B cell (primary cell): ENCODE measurements around the gene NOMO2. TPM values are rescaled to one million over a fixed set of nuclear protein-coding genes. Genes with fewer than 3 reads are reported as not detected.
"Not testable (repeated sequence)": the region's sequence is repeated elsewhere in the genome, so short reads cannot be mapped to it uniquely, and the experiment has no call there.

Experiments
- ATAC-seq: fragments of 200-7000 bp; cut with Tn5 transposase; one replicate; pipeline ENCODE4 v1.10.0; 2021; ENCODE audit warnings: low read depth, mild to moderate bottlenecking, moderate number of reproducible peaks, moderate library complexity
- CTCF ChIA-PET: fragments of 350-600 bp; sonication (Branson Sonifier 250); formaldehyde crosslinking; loops from one replicate; lab custom pipeline; 2021; ENCODE audit warnings: antibody characterized with exemption, inconsistent platforms; lab: Charles Lee
- POLR2A ChIA-PET: fragments of 350-600 bp; sonication (Branson Sonifier 250); formaldehyde crosslinking; loops from one replicate; lab custom pipeline; 2021; ENCODE audit warnings: antibody characterized with exemption; lab: Charles Lee
- DNase-seq: peaks from one replicate; pipeline ENCODE4 v3.0.0; 2013
- H2AFZ ChIP-seq: 2 replicates; pipeline ENCODE4 v1.6.1; 2012; ENCODE audit warnings: mild to moderate bottlenecking, low read depth, low read length; ENCODE audit not compliant: insufficient read depth, poor library complexity, severe bottlenecking
- H3K27ac ChIP-seq, 2 donors: 1 replicate in 1 of 2; 2 replicates in 1 of 2; pipeline ENCODE4 v1.5.1; 2012 to 2013; ENCODE audit warnings: low read length in 2 of 2, mild to moderate bottlenecking in 2 of 2, moderate library complexity in 1 of 2
- H3K27me3 ChIP-seq, 4 experiments: fragments of 200-600 bp in 1 of 4; sonication (generic) in 1 of 4; replicated peaks in 1 of 4; 1 replicate in 2 of 4; 2 replicates in 2 of 4; pipeline versions ENCODE4 v1.6.1 to v1.7.0; 2013 to 2016; ENCODE audit warnings: low read length in 3 of 4, mild to moderate bottlenecking in 2 of 4, mixed read lengths in 1 of 4, moderate library complexity in 1 of 4; ENCODE audit not compliant: insufficient read depth in 4 of 4, control insufficient read depth in 3 of 4; ENCODE audit errors: control extremely low read depth in 1 of 4
- H3K36me3 ChIP-seq, 2 experiments: replicated peaks in 1 of 2; 1 replicate in 1 of 2; 2 replicates in 1 of 2; pipeline versions ENCODE4 v1.6.1 to v1.7.1; 2013; ENCODE audit warnings: low read length in 1 of 2; ENCODE audit not compliant: insufficient read depth in 2 of 2, control insufficient read depth in 1 of 2; ENCODE audit errors: control extremely low read depth in 1 of 2, extremely low read depth in 1 of 2
- H3K4me1 ChIP-seq, 2 donors: fragments of 200-600 bp in 1 of 2; sonication (generic) in 1 of 2; 1 replicate in 1 of 2; 2 replicates in 1 of 2; pipeline versions ENCODE4 v1.5.1 to v1.6.1; 2013 to 2017; ENCODE audit warnings: low read length in 2 of 2; ENCODE audit not compliant: control insufficient read depth in 2 of 2, insufficient read depth in 2 of 2
- H3K4me2 ChIP-seq: replicated peaks from 2 replicates; pipeline ENCODE3; 2012; ENCODE audit warnings: mild to moderate bottlenecking, low read depth, low read length; ENCODE audit not compliant: poor library complexity, severe bottlenecking
- H3K4me3 ChIP-seq, 5 experiments: fragments of 200-600 bp in 1 of 5; sonication (generic) in 1 of 5; 1 replicate in 3 of 5; 2 replicates in 2 of 5; pipeline versions ENCODE4 v1.5.1 to v1.7.0; 2011 to 2016; ENCODE audit warnings: low read length in 4 of 5, mild to moderate bottlenecking in 4 of 5, low read depth in 2 of 5, control low read depth in 1 of 5, moderate library complexity in 1 of 5; ENCODE audit not compliant: insufficient read depth in 1 of 5; ENCODE audit errors: control extremely low read depth in 1 of 5, extremely low read depth in 1 of 5
- H3K79me2 ChIP-seq: fragments of 200-600 bp; sonication (generic); one replicate; pipeline ENCODE4 v1.6.0; 2016; ENCODE audit warnings: low read length; ENCODE audit not compliant: control insufficient read depth, insufficient read depth
- H3K9ac ChIP-seq: fragments of 200-600 bp; sonication (generic); 2 replicates; pipeline ENCODE4 v1.6.1; 2017; ENCODE audit warnings: mild to moderate bottlenecking, low read length, moderate library complexity
- H3K9me3 ChIP-seq, 3 donors: one replicate each; pipeline versions ENCODE4 v1.6.1 to v1.7.1; 2013; ENCODE audit warnings: low read length in 2 of 3; ENCODE audit not compliant: control insufficient read depth in 2 of 3, insufficient read depth in 1 of 3; ENCODE audit errors: control extremely low read depth in 1 of 3
- H4K20me1 ChIP-seq: 2 replicates; pipeline ENCODE4 v1.6.0; 2012; ENCODE audit warnings: mild to moderate bottlenecking, low read length; ENCODE audit not compliant: insufficient read depth, control insufficient read depth, poor library complexity, severe bottlenecking
- H3K27ac Mint-ChIP-seq: one replicate; pipeline ENCODE4 v1.8.0; 2021; ENCODE audit warnings: mixed read lengths
- H3K27me3 Mint-ChIP-seq: one replicate; pipeline ENCODE4 v1.8.0; 2021; ENCODE audit warnings: mixed read lengths
- H3K4me1 Mint-ChIP-seq: one replicate; pipeline ENCODE4 v1.8.0; 2021; ENCODE audit warnings: mixed read lengths
- H3K4me3 Mint-ChIP-seq: one replicate; pipeline ENCODE4 v1.8.0; 2021; ENCODE audit warnings: mixed read lengths
- H3K9me3 Mint-ChIP-seq: one replicate; pipeline ENCODE4 v1.8.0; 2022; ENCODE audit warnings: mixed read lengths; ENCODE audit not compliant: insufficient read depth
- WGBS: methylation state at CpG from one replicate; pipeline ENCODE4 v1.1.5; 2013; ENCODE audit warnings: missing lambda C conversion rate; ENCODE audit not compliant: insufficient coverage; 5-methylcytosine and 5-hydroxymethylcytosine counted together
- intact Hi-C: fragments of 100-400 bp; cut with micrococcal nuclease; formaldehyde crosslinking; loops from one replicate; pipeline ENCODE4 v1.10.0; 2022
- polyA plus RNA-seq: library from polyadenylated mRNA; depleted of rRNA; stranded (reverse); fragments of >200 nt; gene quantifications from 2 replicates; pipeline ENCODE4 v1.2.3, GENCODE V29; 2012
- total RNA-seq, 2 donors: library from RNA; stranded (reverse); fragments of 120-200 nt in 1 of 2; gene quantifications; 1 replicate in 1 of 2; 2 replicates in 1 of 2; pipeline versions ENCODE4 v1.2.3 to v1.2.4, GENCODE V29; 2013 to 2022

NOMO2 gene
- total and polyA plus RNA-seq, 2 donors (not counting 1 experiment from before 2014, with no cell fraction given): 41.2 to 47.2 TPM

- POLR2A ChIA-PET, ATAC-seq, CTCF ChIA-PET, DNase-seq, H3K4me2 ChIP-seq, H3K27ac Mint-ChIP-seq, H3K36me3 ChIP-seq, H3K4me3 ChIP-seq, H3K27ac ChIP-seq, H2AFZ ChIP-seq, H3K9ac ChIP-seq, intact Hi-C loops, H3K9me3 Mint-ChIP-seq, H3K4me1 ChIP-seq, H3K9me3 ChIP-seq, H3K4me1 Mint-ChIP-seq, H3K27me3 ChIP-seq, H4K20me1 ChIP-seq, H3K4me3 Mint-ChIP-seq, H3K79me2 ChIP-seq, H3K27me3 Mint-ChIP-seq: not testable (repeated sequence)
- 100% methylated on average over 1 of the region's 2 CpGs for whole genome bisulfite sequencing
Measured at GRCh38 chr16:18579261-18579660, 17.4 kb upstream of the NOMO2 start.

GRCh38 chr16:18577942-18578341, 16.0 kb upstream of the NOMO2 start:
- H3K9me3 Mint-ChIP-seq, H3K4me1 Mint-ChIP-seq, CTCF ChIA-PET, H3K9me3 ChIP-seq, intact Hi-C loops, ATAC-seq, H3K4me1 ChIP-seq, H3K36me3 ChIP-seq, H3K27me3 Mint-ChIP-seq, POLR2A ChIA-PET, H4K20me1 ChIP-seq, H3K4me3 ChIP-seq, H2AFZ ChIP-seq, H3K27ac Mint-ChIP-seq, H3K4me3 Mint-ChIP-seq, H3K9ac ChIP-seq, H3K79me2 ChIP-seq, DNase-seq, H3K27me3 ChIP-seq, H3K4me2 ChIP-seq, H3K27ac ChIP-seq: not testable (repeated sequence)
- no CpG with 5 or more reads among the region's 1 CpG for WGBS

- H3K27me3 ChIP-seq, H3K4me1 ChIP-seq, H3K27me3 Mint-ChIP-seq, H3K4me1 Mint-ChIP-seq, H4K20me1 ChIP-seq, H3K4me3 Mint-ChIP-seq, H3K9me3 Mint-ChIP-seq, H3K36me3 ChIP-seq, CTCF ChIA-PET, POLR2A ChIA-PET, H3K9ac ChIP-seq, H3K79me2 ChIP-seq, DNase-seq, H3K27ac Mint-ChIP-seq, H2AFZ ChIP-seq, intact Hi-C loops, H3K27ac ChIP-seq, H3K4me3 ChIP-seq, H3K9me3 ChIP-seq, H3K4me2 ChIP-seq, ATAC-seq: not testable (repeated sequence)
- no CpG with 5 or more reads among the region's 2 CpGs for WGBS
Measured at GRCh38 chr16:18575945-18576344, 14.0 kb upstream of the NOMO2 start.

- H3K79me2 ChIP-seq, DNase-seq, CTCF ChIA-PET, intact Hi-C loops, H3K4me1 ChIP-seq, H3K27me3 Mint-ChIP-seq, H3K4me1 Mint-ChIP-seq, H3K9me3 ChIP-seq, ATAC-seq, H3K4me2 ChIP-seq, H3K9ac ChIP-seq, H2AFZ ChIP-seq, H3K27ac ChIP-seq, H3K27ac Mint-ChIP-seq, H3K9me3 Mint-ChIP-seq, H3K27me3 ChIP-seq, POLR2A ChIA-PET, H3K36me3 ChIP-seq, H4K20me1 ChIP-seq, H3K4me3 ChIP-seq, H3K4me3 Mint-ChIP-seq: not testable (repeated sequence)
- WGBS: no CpG with 5 or more reads among the region's 13 CpGs
Measured at GRCh38 chr16:18575298-18575917, 13.5 kb upstream of the NOMO2 start.
